Left renal pelvis (tissue), 4 donors: ENCODE measurements around the gene PIP4K2A. TPM values are rescaled to one million over a fixed set of nuclear protein-coding genes. Genes with fewer than 3 reads are reported as not detected.

Source experiments
- DNase-seq, 4 donors: peaks; one replicate each; pipeline ENCODE4 v3.0.0-alpha.2; 2013; ENCODE audit warnings: low read depth in 4 of 4, low spot score in 3 of 4
- polyA plus RNA-seq, 4 donors: library from polyadenylated mRNA; unstranded; fragments of 120-200 nt; gene quantifications; one replicate each; pipeline ENCODE4 v1.2.1, GENCODE V29; 2013; ENCODE audit not compliant: insufficient read length in 4 of 4

PIP4K2A gene
- polyA plus RNA-seq, 4 donors, result 22.6 to 30.6 (median 28.8) TPM

- no peak for DNase-seq
These were observed 70.6 kb downstream of the PIP4K2A start for GRCh38 chr10:22643775-22644174.

DNA sequence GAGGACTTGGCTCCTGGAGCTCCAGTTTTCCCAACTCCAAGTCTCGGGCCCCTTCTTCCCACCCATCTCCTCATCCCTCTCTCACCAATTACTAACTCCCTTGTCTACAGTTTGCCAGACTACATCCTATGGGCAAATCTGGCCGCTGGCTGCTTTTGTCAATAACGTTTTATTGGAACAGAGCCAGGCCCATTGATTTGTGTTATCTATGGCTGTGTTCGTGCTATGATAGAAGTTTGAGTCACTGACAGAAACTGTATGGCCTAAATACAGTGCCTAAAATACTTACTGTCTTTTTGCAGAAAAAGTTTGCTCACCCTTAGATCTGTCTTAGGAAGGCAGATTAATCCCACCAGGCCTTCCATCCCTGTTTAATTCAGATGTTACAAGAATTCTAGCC, 71.3 kb downstream of the PIP4K2A start:
- no peak for DNase-seq

DNA sequence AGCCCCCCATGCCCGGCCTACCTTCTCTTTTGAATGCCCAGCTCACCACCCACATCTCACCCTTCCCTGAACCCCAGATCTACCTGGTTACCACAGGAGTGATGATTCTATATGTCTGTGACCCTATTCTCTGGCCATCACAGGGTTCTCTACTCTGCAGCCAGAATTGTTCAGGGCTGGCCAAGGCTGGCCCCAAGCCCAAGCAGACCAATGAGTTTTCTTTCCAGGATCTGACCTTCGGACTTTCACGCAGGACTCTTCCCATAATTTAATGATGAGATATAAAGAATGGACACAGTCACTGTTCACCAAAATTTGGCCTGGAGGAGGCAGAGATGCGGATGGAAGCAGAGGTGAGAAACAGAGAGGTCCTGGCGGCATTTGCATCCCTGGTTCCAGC, 72.6 kb downstream of the PIP4K2A start:
- DNase-seq, result no peak

DNA sequence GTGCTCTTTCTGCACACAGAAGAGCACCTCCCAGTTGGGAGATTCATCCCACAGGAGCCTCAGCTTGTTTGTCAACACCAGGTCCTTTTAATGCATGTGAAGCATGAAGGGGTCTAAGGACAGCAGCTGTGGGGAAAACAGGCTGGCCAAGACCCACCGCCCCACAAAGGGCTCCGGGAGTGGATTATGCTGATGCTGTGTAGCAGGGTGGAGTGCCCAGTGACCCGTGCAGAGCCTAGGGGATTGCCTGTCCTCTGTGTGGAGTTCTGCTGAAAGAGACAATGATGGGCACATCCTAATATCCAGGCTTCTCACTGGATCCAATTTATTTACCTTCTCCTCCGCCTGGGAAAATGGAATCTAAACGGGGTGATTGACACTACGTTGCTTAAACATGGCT, 74.0 kb downstream of the PIP4K2A start:
- DNase-seq, result no peak

DNA sequence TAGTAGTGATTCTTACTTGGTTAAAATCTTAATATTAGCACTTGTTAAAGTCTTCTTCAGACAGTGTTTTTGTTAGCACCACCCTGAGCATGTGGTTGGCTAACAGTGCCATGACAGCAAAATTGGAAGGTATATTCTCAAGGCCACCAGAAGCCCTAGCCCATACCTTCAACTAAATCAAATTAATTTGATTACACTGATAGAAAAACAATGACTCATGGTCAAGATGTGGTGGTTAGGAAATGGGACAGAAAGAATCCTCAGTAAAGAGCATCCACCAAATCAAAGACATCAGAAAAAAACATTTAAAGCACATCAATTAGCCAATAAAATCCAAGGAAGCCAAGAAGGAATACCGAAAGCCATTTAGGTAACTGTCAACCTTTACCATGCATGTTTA, 75.5 kb downstream of the PIP4K2A start:
- no peak for DNase-seq

GRCh38 chr10:22637491-22637890, 76.9 kb downstream of the PIP4K2A start:
- DNase-seq, result no peak

DNA sequence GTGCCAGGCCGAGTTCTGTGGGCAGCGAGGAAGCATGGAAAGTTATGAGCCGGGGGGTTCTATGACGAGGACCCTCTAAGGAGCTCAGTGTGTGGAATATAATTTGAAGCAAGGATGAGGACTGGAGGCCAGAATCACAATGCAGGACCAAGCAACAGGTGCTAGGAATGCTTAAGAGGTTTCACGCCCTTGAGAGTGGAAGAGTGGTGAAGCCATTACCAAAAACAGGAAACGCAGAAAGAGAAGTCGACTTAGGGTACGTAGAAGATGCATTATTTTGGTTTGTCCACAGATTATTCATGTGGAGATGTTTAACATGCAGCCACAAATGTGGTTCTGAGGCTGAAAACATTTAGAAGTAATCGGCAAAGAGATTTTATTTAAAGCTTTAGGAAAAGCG, 78.7 kb downstream of the PIP4K2A start:
- DNase-seq, result no peak

DNA sequence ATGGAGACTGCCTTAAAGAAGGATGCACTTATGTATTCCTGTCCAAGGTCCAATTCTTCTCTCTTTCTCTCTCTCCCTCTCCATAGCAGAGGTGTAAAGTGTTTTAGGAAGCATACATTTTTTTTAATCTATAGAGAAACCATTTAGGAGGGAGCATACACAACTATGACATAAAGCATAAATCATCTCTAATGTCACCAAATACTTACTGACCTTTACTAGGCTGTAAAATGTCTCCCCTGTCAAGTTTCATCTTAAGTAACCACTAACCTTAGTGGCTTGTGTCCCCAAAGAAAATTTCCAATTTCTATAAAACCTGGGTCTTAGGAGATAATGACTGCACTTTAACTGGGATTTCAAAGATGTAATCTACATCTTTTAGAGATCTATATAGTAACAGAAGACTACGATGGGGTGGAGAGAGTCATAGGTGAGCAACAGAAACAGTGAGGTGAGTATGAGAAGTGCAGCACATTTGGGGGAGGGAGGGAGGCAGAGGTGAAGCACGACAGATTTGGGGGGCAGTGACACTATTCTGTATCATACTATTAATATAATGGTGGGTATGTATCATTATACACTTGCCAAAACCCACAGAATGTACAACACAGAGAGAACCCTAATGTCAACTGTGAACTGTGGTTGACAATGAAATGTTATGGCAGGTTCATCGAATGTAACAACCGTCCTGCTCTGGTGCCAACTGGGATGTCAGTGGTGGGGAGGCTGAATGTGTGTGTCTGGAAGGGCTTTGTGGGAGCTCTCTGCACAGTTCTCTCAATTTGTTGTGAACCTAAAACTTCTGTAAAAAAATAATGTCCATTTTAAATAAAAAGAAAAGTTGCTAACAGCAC, 79.5 kb downstream of the PIP4K2A start:
- no peak for DNase-seq

- DNase-seq, result no peak
These were observed 80.3 kb downstream of the PIP4K2A start for GRCh38 chr10:22634093-22634492.

DNA sequence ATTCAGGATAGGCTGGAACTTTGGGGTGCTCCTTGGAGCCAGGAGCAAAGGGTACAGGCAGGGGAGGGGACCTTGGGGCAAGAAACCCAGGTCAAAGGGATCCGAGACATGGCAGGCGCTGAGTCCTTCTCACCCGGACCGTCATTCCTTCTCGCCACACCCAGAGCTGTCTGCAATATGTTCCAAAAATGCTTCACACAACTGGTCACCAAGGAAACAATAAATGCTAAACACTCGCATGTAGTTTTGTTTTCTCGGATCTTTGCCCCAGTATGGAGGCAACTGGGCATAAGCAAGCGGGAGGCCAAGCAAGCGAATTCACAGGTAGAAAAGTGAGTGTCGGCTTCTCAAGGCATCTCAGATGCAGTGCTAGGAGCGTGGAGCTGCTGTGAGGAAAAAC, 80.8 kb downstream of the PIP4K2A start:
- DNase-seq, result no peak

DNA sequence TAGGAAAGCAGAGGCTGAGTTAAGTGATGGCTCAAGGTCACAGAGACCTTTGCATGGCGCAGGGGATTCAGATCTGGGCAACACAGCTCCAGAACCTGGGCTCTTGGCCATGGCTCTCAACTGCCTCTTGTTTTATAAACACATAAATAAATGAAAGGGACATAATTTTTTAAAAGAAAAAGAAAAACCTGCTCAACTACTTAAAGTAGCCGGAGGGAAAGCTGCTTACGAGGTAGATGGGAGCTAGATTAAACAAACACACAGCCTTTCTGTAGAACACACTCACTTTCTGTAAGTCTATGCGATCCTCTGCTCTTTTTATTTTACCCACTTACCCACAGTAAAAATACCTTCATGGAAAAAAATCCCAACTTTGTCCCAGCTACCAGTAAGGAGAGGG, 81.3 kb downstream of the PIP4K2A start:
- no peak for DNase-seq

- DNase-seq, result no peak
These were observed 82.6 kb downstream of the PIP4K2A start for GRCh38 chr10:22631646-22632278.

- DNase-seq, result no peak
These were observed 83.2 kb downstream of the PIP4K2A start for GRCh38 chr10:22631185-22631584.

GRCh38 chr10:22630234-22631174, 83.9 kb downstream of the PIP4K2A start:
- DNase-seq, result no peak

DNA sequence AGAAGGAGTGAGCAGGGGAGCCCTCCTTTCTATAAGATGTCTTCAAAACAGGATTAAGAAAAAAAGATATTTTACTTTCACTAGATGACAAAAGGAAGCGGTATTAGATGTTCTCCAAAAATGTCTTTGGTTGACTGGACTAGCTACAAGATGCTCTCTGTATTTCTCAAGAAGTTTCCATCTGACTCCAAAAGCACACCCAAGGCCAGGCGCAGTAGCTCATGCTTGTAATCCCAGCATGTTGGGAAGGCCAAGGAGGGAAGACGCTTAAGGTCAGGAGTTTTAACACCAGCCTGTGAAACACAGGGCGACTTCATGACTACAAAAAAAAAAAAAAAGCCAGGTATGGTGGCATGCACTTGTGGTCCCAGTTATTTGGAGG, 84.5 kb downstream of the PIP4K2A start:
- DNase-seq, result no peak

DNA sequence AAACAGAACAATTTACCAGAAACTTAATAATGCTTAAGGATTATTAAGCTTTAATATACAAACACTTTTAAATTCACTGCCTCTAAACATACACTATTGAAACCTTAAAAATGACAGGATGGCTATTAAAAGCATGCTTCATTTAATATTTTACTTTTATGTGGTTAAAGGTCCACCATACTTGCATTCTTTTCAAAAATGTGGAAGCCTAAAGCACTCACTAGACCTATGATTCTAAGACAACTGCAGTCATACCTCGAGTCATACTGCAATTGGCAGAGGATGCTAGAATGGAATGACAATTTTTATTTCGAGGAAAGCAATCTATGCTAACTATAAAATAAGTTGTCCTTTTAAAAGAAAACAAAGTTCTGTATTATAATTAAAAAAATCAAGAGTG, 85.3 kb downstream of the PIP4K2A start:
- no peak for DNase-seq

DNA sequence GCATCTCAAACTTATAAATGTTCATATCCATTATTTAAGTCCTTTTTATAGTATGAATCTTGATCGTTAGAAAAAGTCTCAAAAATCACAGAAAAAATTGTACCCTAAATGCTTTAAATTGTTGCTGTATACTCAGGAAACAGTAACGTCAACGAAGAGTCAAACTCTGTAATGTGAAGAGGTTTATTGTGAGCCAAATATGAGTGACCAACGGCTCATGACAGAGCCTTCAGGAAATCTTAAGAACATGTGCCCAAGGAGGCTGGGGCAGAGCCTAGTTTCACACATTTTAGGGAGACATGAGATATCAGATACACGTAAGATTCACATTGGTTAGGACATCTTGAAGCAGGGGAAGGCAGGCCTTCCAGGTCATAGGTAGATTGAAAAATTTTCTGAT, 86.1 kb downstream of the PIP4K2A start:
- DNase-seq, result no peak

DNA sequence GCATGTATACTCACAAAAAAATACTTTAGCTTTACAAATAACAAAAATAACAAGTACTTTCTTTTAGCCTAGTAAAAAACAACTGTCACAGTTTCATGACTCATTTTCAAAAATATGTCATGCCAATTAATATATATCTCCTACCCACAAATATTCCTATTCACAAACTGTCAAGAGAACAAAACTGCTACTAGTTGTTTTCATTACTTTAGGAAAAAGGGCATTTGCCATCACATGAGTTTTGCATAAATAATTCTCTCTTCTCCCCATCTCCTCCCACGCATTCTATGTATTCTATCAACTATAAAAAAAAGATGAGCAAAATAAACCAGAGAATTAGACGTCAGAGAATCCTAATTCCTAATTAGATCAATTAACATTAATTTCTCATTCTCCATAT, 87.6 kb downstream of the PIP4K2A start:
- no peak for DNase-seq

GRCh38 chr10:22625516-22626290, 88.7 kb downstream of the PIP4K2A start:
- no peak for DNase-seq

DNA sequence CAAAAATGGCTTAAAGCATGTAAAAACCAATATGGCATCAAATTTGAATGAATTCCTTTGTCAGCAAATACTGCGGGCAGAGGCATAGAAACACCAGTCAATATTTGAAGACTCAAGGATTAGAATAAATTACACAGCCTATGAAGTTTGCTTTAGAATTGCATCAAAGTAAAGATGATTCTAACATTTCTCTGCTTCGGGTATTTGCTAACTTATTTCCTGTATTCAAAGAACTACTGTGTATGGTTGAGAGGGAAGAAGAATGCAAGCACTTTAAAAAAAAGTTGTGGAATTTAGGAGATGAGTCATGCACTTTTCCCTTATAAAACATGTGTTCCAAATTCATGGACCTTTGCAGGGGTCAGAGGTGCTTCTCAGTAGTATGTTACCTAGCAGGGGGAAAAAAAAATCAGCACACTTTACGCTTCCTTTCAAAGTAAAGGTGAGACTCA, 90.1 kb downstream of the PIP4K2A start:
- DNase-seq, result no peak
